H9 (cell line): Measurements from ENCODE around the gene HSP90B1. TPM values are rescaled to one million over a fixed set of nuclear protein-coding genes. Genes with fewer than 3 reads are reported as not detected.

Experiments
- DNase-seq: peaks from one replicate; pipeline ENCODE4 v3.0.0-alpha.2; 2017
- H2AFZ ChIP-seq: one replicate; pipeline ENCODE4 v1.6.1; 2013; ENCODE audit warnings: mild to moderate bottlenecking, low read length, control low read depth, moderate library complexity
- H2AK5ac ChIP-seq: 2 replicates; pipeline ENCODE4 v1.6.1; 2013; ENCODE audit warnings: low read length, control low read depth, mixed read lengths; ENCODE audit not compliant: insufficient read length
- H2BK120ac ChIP-seq: one replicate; pipeline ENCODE4 v1.6.1; 2013; ENCODE audit warnings: low read depth, mild to moderate bottlenecking, low read length, control low read depth, inconsistent platforms; ENCODE audit not compliant: poor library complexity, severe bottlenecking
- H2BK12ac ChIP-seq: 2 replicates; pipeline ENCODE4 v1.6.1; 2013; ENCODE audit warnings: low read length, control low read depth, mixed read lengths, low read depth; ENCODE audit not compliant: insufficient read length
- H2BK15ac ChIP-seq: 2 replicates; pipeline ENCODE4 v1.6.1; 2013; ENCODE audit warnings: low read depth, low read length, control low read depth
- H2BK20ac ChIP-seq: one replicate; pipeline ENCODE4 v1.6.1; 2013; ENCODE audit warnings: low read depth, mild to moderate bottlenecking, low read length, control low read depth, inconsistent platforms; ENCODE audit not compliant: poor library complexity, severe bottlenecking
- H2BK5ac ChIP-seq: 2 replicates; pipeline ENCODE4 v1.6.1; 2013; ENCODE audit warnings: low read length, control low read depth, mixed read lengths; ENCODE audit not compliant: insufficient read length
- H3K14ac ChIP-seq: 2 replicates; pipeline ENCODE4 v1.6.1; 2013; ENCODE audit warnings: low read length, control low read depth; ENCODE audit not compliant: insufficient read depth
- H3K18ac ChIP-seq: 2 replicates; pipeline ENCODE4 v1.6.1; 2013; ENCODE audit warnings: low read depth, mild to moderate bottlenecking, mixed read lengths, low read length, control low read depth; ENCODE audit not compliant: insufficient read length
- H3K23ac ChIP-seq: 2 replicates; pipeline ENCODE4 v1.6.1; 2013; ENCODE audit warnings: low read length, control low read depth, mixed read lengths, low read depth; ENCODE audit not compliant: insufficient read length
- H3K23me2 ChIP-seq: 2 replicates; pipeline ENCODE4 v1.6.1; 2013; ENCODE audit warnings: low read depth, mild to moderate bottlenecking, mixed read lengths, low read length, control low read depth; ENCODE audit not compliant: insufficient read length, poor library complexity, severe bottlenecking
- H3K27ac ChIP-seq: 2 replicates; pipeline ENCODE4 v1.5.1; 2013; ENCODE audit warnings: low read length, control low read depth, mixed read lengths, low read depth; ENCODE audit not compliant: insufficient read length
- H3K27me3 ChIP-seq: 2 replicates; pipeline ENCODE4 v1.6.1; 2013; ENCODE audit warnings: low read length, control low read depth, inconsistent platforms; ENCODE audit not compliant: insufficient read depth
- H3K4ac ChIP-seq: 2 replicates; pipeline ENCODE4 v1.6.1; 2013; ENCODE audit warnings: low read depth, mild to moderate bottlenecking, control low read depth, inconsistent platforms, low read length, moderate library complexity
- H3K4me1 ChIP-seq: 2 replicates; pipeline ENCODE4 v1.6.1; 2013; ENCODE audit warnings: low read length, control low read depth, inconsistent platforms; ENCODE audit not compliant: insufficient read depth
- H3K4me2 ChIP-seq: 2 replicates; pipeline ENCODE4 v1.6.1; 2013; ENCODE audit warnings: low read length, control low read depth, mixed read lengths; ENCODE audit not compliant: insufficient read length, insufficient read depth
- H3K56ac ChIP-seq: 2 replicates; pipeline ENCODE4 v1.6.1; 2013; ENCODE audit warnings: low read depth, mild to moderate bottlenecking, mixed read lengths, low read length, control low read depth; ENCODE audit not compliant: insufficient read length
- H3K79me1 ChIP-seq: 2 replicates; pipeline ENCODE4 v1.6.1; 2013; ENCODE audit warnings: low read depth, mild to moderate bottlenecking, moderate library complexity, low read length, control low read depth, inconsistent platforms; ENCODE audit not compliant: insufficient read depth, poor library complexity, severe bottlenecking
- H3K79me2 ChIP-seq: 2 replicates; pipeline ENCODE4 v1.6.1; 2013; ENCODE audit warnings: low read length, control low read depth, inconsistent platforms; ENCODE audit not compliant: insufficient read depth
- H3K9ac ChIP-seq: 2 replicates; pipeline ENCODE4 v1.6.1; 2013; ENCODE audit warnings: low read length, control low read depth, mixed read lengths; ENCODE audit not compliant: insufficient read length; ENCODE audit errors: extremely low read depth
- H3K9me3 ChIP-seq: one replicate; pipeline ENCODE4 v1.6.1; 2013; ENCODE audit warnings: low read depth, low read length, inconsistent platforms; ENCODE audit not compliant: control insufficient read depth
- H3T11ph ChIP-seq: one replicate; pipeline ENCODE4 v1.6.1; 2013; ENCODE audit warnings: mild to moderate bottlenecking, low read length, control low read depth, inconsistent platforms
- H4K20me1 ChIP-seq: one replicate; pipeline ENCODE4 v1.6.1; 2013; ENCODE audit not compliant: control insufficient read depth, insufficient read length, insufficient read depth
- H4K5ac ChIP-seq: 2 replicates; pipeline ENCODE4 v1.6.1; 2013; ENCODE audit warnings: low read depth, mild to moderate bottlenecking, mixed read lengths, low read length, control low read depth; ENCODE audit not compliant: insufficient read length
- H4K8ac ChIP-seq: replicated peaks from 2 replicates; pipeline ENCODE4 v1.6.1; 2013; ENCODE audit warnings: low read length, control low read depth, mixed read lengths, low read depth; ENCODE audit not compliant: insufficient read length
- H4K91ac ChIP-seq: 2 replicates; pipeline ENCODE4 v1.6.1; 2013; ENCODE audit warnings: low read depth, mild to moderate bottlenecking, moderate library complexity, mixed read lengths, low read length, control low read depth; ENCODE audit not compliant: insufficient read length
- H3K27ac Mint-ChIP-seq, 3 experiments: 2 replicates in 2 of 3; 3 replicates in 1 of 3; pipeline ENCODE4 v1.8.0; 2020 to 2021; ENCODE audit warnings: mixed read lengths in 3 of 3, mild to moderate bottlenecking in 1 of 3, moderate library complexity in 1 of 3
- H3K27me3 Mint-ChIP-seq: 2 replicates; pipeline ENCODE4 v1.8.0; 2021; ENCODE audit warnings: low read depth, mild to moderate bottlenecking, moderate library complexity, mixed read lengths
- H3K36me3 Mint-ChIP-seq, 3 experiments: 2 replicates in 2 of 3; 3 replicates in 1 of 3; pipeline ENCODE4 v1.8.0; 2020 to 2021; ENCODE audit warnings: low read depth in 3 of 3, mixed read lengths in 3 of 3; ENCODE audit not compliant: insufficient read depth in 1 of 3
- H3K4me1 Mint-ChIP-seq, 2 experiments: 2 replicates each; pipeline ENCODE4 v1.8.0; 2020; ENCODE audit warnings: mixed read lengths in 2 of 2
- H3K4me3 Mint-ChIP-seq, 2 experiments: 2 replicates in 1 of 2; 3 replicates in 1 of 2; pipeline ENCODE4 v1.8.0; 2020 to 2021; ENCODE audit warnings: mild to moderate bottlenecking in 2 of 2, mixed read lengths in 2 of 2, moderate library complexity in 1 of 2
- H3K9me3 Mint-ChIP-seq, 2 experiments: 2 replicates in 1 of 2; 3 replicates in 1 of 2; pipeline ENCODE4 v1.8.0; 2020; ENCODE audit warnings: mild to moderate bottlenecking in 2 of 2, mixed read lengths in 2 of 2, moderate library complexity in 1 of 2
- WGBS: extraction: QIAGEN DNeasy Blood & Tissue Kit; methylation state at CpG from one replicate; pipeline ENCODE4 v1.1.7; 2013; ENCODE audit warnings: missing lambda C conversion rate, low lambda C conversion rate, mixed read lengths; ENCODE audit not compliant: insufficient read length; ENCODE audit errors: extremely low coverage; 5-methylcytosine and 5-hydroxymethylcytosine counted together
- total RNA-seq: library from RNA; stranded (reverse); gene quantifications from 2 replicates; pipeline ENCODE4 v1.2.1, GENCODE V29; 2021
- TF ChIP-seq, protein P1 (sequence below): fragments of 200-600 bp; sonication (generic); conservative IDR thresholded peaks from 3 replicates; pipeline ENCODE4 v1.8.0; 2021; ENCODE audit warnings: antibody characterized with exemption, mild to moderate bottlenecking

Gene HSP90B1
- total RNA-seq, 1 experiment from 2014 or later, result 737 TPM

DNA sequence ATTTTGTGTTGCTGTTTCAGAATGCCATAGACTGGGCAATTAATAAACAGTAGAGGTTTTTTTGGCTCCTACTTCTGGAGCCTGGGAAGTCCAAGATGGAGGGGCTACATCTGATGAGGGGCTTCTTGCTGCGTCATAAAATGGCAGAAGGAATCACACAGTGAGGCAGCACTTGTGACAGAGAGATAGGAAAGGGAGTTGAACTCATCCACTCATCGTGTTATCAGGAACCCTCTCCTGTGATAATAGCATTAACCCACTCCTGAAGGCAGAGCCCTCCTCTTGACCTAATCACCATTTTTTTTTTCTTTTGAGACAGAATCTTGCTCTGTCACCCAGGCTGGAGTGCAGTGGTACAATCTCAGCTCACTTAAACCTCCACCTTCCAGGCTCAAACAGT lies 45.2 kb downstream of the HSP90B1 start:
- peaks cover 13% of the 10 kb centered on the region for H3K79me1 ChIP-seq
- H3K23ac ChIP-seq, result no peak overlapping the region
- H3K4me1 ChIP-seq, result no peaks in the 10 kb centered on the region
- no peaks in the 10 kb centered on the region for H4K20me1 ChIP-seq
- no CpG with 5 or more reads among the region's 2 CpGs for WGBS
- peaks cover 19% of the 10 kb centered on the region; the same call in 1 of the 2 replicates for H3K79me2 ChIP-seq
- Mint-ChIP-seq H3K4me1 (peaks cover 10 to 11% of the 10 kb centered on the region in 2 experiments), H3K27ac (no peak overlapping the region), H3K9me3 (no peaks in the 10 kb centered on the region), H3K4me3 (no peak overlapping the region), H3K27me3 (no peaks in the 10 kb centered on the region), H3K36me3 (peaks cover 18 to 44% (median 44%) of the 10 kb centered on the region in 3 experiments; a peak in 6 of 7 replicates)
- no peak overlapping the region for H3K18ac ChIP-seq
- H2AFZ ChIP-seq, result no peak overlapping the region
- no peak overlapping the region for H4K91ac ChIP-seq
- no peak overlapping the region for H2BK15ac ChIP-seq
- H2BK5ac ChIP-seq, result no peak overlapping the region
- no peak overlapping the region for H3K4ac ChIP-seq
- H3K9me3 ChIP-seq, result no peaks in the 10 kb centered on the region
- H4K5ac ChIP-seq, result no peak overlapping the region
- H2AK5ac ChIP-seq, result no peak overlapping the region
- no peak overlapping the region for H3K14ac ChIP-seq
- no peak overlapping the region for H3K27ac ChIP-seq
- no peak for DNase-seq
- H3K4me2 ChIP-seq, result no peak overlapping the region
- no peaks in the 10 kb centered on the region for H3K27me3 ChIP-seq
- H3K23me2 ChIP-seq, result peaks cover 2% of the 10 kb centered on the region
- no peak overlapping the region for H3T11ph ChIP-seq
- H4K8ac ChIP-seq, result no peak overlapping the region
- H2BK20ac ChIP-seq, result no peak overlapping the region
- H3K9ac ChIP-seq, result no peak overlapping the region
- TF ChIP-seq, protein P1, sequence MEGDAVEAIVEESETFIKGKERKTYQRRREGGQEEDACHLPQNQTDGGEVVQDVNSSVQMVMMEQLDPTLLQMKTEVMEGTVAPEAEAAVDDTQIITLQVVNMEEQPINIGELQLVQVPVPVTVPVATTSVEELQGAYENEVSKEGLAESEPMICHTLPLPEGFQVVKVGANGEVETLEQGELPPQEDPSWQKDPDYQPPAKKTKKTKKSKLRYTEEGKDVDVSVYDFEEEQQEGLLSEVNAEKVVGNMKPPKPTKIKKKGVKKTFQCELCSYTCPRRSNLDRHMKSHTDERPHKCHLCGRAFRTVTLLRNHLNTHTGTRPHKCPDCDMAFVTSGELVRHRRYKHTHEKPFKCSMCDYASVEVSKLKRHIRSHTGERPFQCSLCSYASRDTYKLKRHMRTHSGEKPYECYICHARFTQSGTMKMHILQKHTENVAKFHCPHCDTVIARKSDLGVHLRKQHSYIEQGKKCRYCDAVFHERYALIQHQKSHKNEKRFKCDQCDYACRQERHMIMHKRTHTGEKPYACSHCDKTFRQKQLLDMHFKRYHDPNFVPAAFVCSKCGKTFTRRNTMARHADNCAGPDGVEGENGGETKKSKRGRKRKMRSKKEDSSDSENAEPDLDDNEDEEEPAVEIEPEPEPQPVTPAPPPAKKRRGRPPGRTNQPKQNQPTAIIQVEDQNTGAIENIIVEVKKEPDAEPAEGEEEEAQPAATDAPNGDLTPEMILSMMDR, result no peak
- H3K56ac ChIP-seq, result no peak overlapping the region
- H2BK120ac ChIP-seq, result no peak overlapping the region
- no peak overlapping the region for H2BK12ac ChIP-seq
